BLaER1 treated with 17β-estradiol and CSF1 and Interleukin-3, amounts not matched to agents 10 nM and 100 nM (cell line): Measurements from ENCODE around the gene ECT2L.

Experiments used
- H3K27ac ChIP-seq, 11 experiments: shearing (Covaris generic); formaldehyde crosslinking; 2 replicates each; pipeline ENCODE4 v1.8.1; 2022
- H3K27me3 ChIP-seq, 11 experiments: shearing (Covaris generic); formaldehyde crosslinking; 2 replicates each; pipeline ENCODE4 v1.8.1; 2022
- H3K36me3 ChIP-seq, 11 experiments: shearing (Covaris generic); formaldehyde crosslinking; 2 replicates each; pipeline ENCODE4 v1.8.1; 2022
- H3K4me1 ChIP-seq, 10 experiments: shearing (Covaris generic); formaldehyde crosslinking; 2 replicates each; pipeline ENCODE4 v1.8.1; 2022
- H3K4me2 ChIP-seq, 11 experiments: shearing (Covaris generic); formaldehyde crosslinking; 2 replicates each; pipeline ENCODE4 v1.8.1; 2022
- H3K4me3 ChIP-seq, 10 experiments: shearing (Covaris generic); formaldehyde crosslinking; 2 replicates each; pipeline ENCODE4 v1.8.1; 2022
- H3K9ac ChIP-seq, 11 experiments: shearing (Covaris generic); formaldehyde crosslinking; 2 replicates each; pipeline ENCODE4 v1.8.1; 2022
- H3K9me3 ChIP-seq, 11 experiments: shearing (Covaris generic); formaldehyde crosslinking; replicated peaks in 1 of 11; 2 replicates each; pipeline ENCODE4 v1.8.1; 2022
- H4K20me1 ChIP-seq, 11 experiments: shearing (Covaris generic); formaldehyde crosslinking; 2 replicates each; pipeline ENCODE4 v1.8.1; 2022
- Cebpa-rat ChIP-seq, 11 experiments: shearing (Covaris generic); IDR thresholded peaks; 2 replicates each; pipeline ENCODE4 v1.8.1; 2022

Gene ECT2L

GRCh38 chr6:138837246-138837645 lies 41.4 kb downstream of the ECT2L start:
- TF ChIP-seq Cebpa-rat (IDR thresholded peaks at IDR 0.05) = no peak

DNA sequence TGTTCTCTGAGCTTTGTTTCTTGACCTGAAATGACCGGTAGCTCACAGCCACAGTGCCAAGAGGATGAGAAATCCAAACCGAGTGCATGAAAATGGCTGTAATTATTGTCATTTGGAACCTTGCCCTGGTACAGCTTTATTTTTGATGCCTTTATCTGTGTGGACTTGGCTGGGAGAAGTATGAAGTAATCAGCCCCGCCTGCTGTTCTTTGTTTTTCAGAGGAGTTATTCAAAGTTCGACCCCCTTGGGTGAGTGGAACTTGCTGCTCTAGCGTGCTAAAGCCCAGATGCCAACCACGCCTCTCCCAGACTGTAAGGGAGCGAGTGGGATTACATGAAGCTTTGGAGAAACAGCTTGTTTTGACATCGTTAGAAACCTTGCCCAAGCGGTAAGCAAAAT lies 48.3 kb downstream of the ECT2L start:
- no peaks in the 10 kb centered on the region for H3K27me3 ChIP-seq
- no peak for TF ChIP-seq Cebpa-rat (IDR thresholded peaks at IDR 0.05)
- no peaks in the 10 kb centered on the region for H4K20me1 ChIP-seq
- no peaks in the 10 kb centered on the region for H3K4me1 ChIP-seq
- H3K36me3 ChIP-seq = no peaks in the 10 kb centered on the region
- H3K4me3 ChIP-seq = no peak overlapping the region
- no peaks in the 10 kb centered on the region for H3K9me3 ChIP-seq
- H3K9ac ChIP-seq = no peak overlapping the region
- no peak overlapping the region for H3K27ac ChIP-seq
- no peak overlapping the region for H3K4me2 ChIP-seq

More at GRCh38 chr6:138837246-138837645, 41.4 kb downstream of the ECT2L start:
- H3K9me3 ChIP-seq = no peaks in the 10 kb centered on the region
- H3K4me1 ChIP-seq = peaks cover 0 to 5% (median 0%) of the 10 kb centered on the region in 10 experiments; a peak in 3 of 20 replicates
- no peak overlapping the region for H3K4me3 ChIP-seq
- H3K4me2 ChIP-seq = peak overlapping the region in 1 of 11 experiments; percentile 11; a peak in 1 of 22 replicates
- H3K9ac ChIP-seq = no peak overlapping the region
- no peaks in the 10 kb centered on the region for H3K36me3 ChIP-seq
- no peak overlapping the region for H3K27ac ChIP-seq
- H3K27me3 ChIP-seq = no peaks in the 10 kb centered on the region
- H4K20me1 ChIP-seq = no peaks in the 10 kb centered on the region

DNA sequence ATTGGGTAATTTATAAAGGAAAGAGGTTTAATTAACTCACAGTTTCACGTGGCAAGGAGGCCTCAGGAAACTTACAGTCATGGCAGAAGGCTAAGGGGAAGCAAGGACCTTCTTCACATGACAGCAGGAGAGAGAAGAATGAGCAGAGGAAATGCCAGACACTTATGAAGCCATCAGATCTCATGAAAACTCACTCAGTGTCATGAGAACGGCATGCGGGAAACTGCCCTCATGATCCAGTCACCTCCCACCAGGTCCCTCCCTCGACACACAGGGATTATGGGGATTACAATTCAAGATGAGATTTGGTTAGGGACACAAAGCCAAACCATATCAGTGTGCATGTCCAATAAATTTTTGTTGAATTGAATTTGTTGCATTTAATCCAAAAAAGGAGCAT lies 52.0 kb downstream of the ECT2L start:
- Histone ChIP-seq H3K4me3 (no peak overlapping the region), H4K20me1 (no peaks in the 10 kb centered on the region), H3K9ac (no peak overlapping the region), H3K9me3 (no peaks in the 10 kb centered on the region), H3K27ac (no peak overlapping the region), H3K36me3 (no peaks in the 10 kb centered on the region), H3K4me1 (no peaks in the 10 kb centered on the region), H3K4me2 (no peak overlapping the region), H3K27me3 (no peaks in the 10 kb centered on the region)
- no peak for TF ChIP-seq Cebpa-rat (IDR thresholded peaks at IDR 0.05)

DNA sequence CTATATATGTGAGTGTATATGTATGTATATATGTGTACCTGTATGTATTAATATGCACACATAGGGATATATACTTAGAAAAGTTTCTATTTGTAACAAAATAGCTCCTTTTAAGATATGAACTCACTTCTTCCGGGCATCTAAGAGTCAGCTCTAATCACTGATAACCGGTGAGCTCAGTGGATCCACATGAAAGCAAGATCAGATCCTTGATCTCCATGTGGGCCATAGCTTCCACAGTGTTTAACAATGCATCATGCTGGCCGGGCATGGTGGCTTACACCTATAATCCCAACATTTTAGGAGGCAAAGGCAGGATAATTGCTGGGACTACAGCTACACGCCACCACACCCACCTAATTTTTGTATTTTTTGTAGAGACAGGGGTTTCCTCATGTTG lies 52.6 kb downstream of the ECT2L start:
- H3K4me1 ChIP-seq = no peaks in the 10 kb centered on the region
- H3K27ac ChIP-seq = no peak overlapping the region
- H4K20me1 ChIP-seq = no peaks in the 10 kb centered on the region
- no peaks in the 10 kb centered on the region for H3K27me3 ChIP-seq
- H3K4me2 ChIP-seq = no peak overlapping the region
- no peak overlapping the region for H3K9ac ChIP-seq
- no peaks in the 10 kb centered on the region for H3K9me3 ChIP-seq
- TF ChIP-seq Cebpa-rat (IDR thresholded peaks at IDR 0.05) = no peak
- no peaks in the 10 kb centered on the region for H3K36me3 ChIP-seq
- no peak overlapping the region for H3K4me3 ChIP-seq

GRCh38 chr6:138849791-138850190 lies 53.9 kb downstream of the ECT2L start:
- TF ChIP-seq Cebpa-rat (IDR thresholded peaks at IDR 0.05) = no peak
- Histone ChIP-seq H3K4me3 (no peak overlapping the region), H4K20me1 (no peaks in the 10 kb centered on the region), H3K9ac (no peak overlapping the region), H3K27ac (no peak overlapping the region), H3K27me3 (no peaks in the 10 kb centered on the region), H3K36me3 (no peaks in the 10 kb centered on the region), H3K4me2 (no peak overlapping the region), H3K4me1 (no peaks in the 10 kb centered on the region), H3K9me3 (no peaks in the 10 kb centered on the region)

DNA sequence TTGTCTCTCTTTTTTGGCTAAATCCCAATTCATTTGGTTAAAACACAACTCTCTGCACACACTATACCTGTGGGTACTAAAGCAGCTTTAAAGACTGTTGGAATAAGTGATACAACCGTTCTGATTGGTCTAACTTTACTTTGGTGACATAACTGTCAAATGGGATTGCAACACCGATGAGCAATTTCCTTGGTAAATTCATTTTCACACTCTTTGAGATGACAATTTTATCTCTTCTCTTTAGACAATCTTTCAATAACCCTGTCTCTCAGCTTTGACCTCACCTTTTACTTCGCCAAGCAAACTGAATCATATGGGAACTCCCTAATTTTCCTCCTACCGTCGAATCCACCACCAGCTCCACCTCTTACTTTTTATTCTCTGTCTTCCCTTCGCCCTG lies 60.8 kb downstream of the ECT2L start:
- H3K4me1 ChIP-seq = no peaks in the 10 kb centered on the region
- no peak overlapping the region for H3K9ac ChIP-seq
- TF ChIP-seq Cebpa-rat (IDR thresholded peaks at IDR 0.05) = no peak
- H3K27ac ChIP-seq = no peak overlapping the region
- H3K27me3 ChIP-seq = no peaks in the 10 kb centered on the region
- H3K4me2 ChIP-seq = no peak overlapping the region
- H3K4me3 ChIP-seq = no peak overlapping the region
- H4K20me1 ChIP-seq = no peaks in the 10 kb centered on the region
- H3K36me3 ChIP-seq = no peaks in the 10 kb centered on the region
- H3K9me3 ChIP-seq = peaks cover 0 to 25% (median 0%) of the 10 kb centered on the region in 11 experiments; a peak in 5 of 22 replicates

GRCh38 chr6:138857775-138858174 lies 61.9 kb downstream of the ECT2L start:
- Histone ChIP-seq H3K9ac (no peak overlapping the region), H3K9me3 (peaks cover 0 to 25% (median 0%) of the 10 kb centered on the region in 11 experiments; a peak in 5 of 22 replicates), H3K4me3 (no peak overlapping the region), H3K36me3 (no peaks in the 10 kb centered on the region), H3K27me3 (no peaks in the 10 kb centered on the region), H3K27ac (no peak overlapping the region), H4K20me1 (no peaks in the 10 kb centered on the region), H3K4me1 (no peaks in the 10 kb centered on the region), H3K4me2 (no peak overlapping the region)
- no peak for TF ChIP-seq Cebpa-rat (IDR thresholded peaks at IDR 0.05)

GRCh38 chr6:138862456-138862855 lies 66.6 kb downstream of the ECT2L start:
- TF ChIP-seq Cebpa-rat (IDR thresholded peaks at IDR 0.05) = no peak

DNA sequence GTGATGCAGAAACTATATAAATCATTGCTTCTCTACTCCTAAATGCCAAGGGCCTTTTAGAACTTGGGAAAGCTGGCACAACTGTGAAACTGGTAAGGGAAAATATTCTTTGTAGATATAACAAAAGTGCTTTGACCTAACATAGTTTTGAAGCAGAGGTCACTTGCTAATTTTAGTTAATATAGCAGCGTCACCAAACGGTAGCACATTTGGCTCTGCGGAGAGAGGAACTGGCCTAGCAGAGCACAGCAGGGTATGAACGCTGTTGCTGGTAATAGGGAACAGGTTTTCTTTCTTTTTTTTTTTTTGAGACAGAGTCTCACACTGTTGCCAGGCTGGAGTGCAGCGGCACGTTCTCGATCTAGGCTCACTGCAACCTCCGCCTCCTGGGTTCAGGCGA lies 67.4 kb downstream of the ECT2L start:
- no peaks in the 10 kb centered on the region for H3K27me3 ChIP-seq
- no peak for TF ChIP-seq Cebpa-rat (IDR thresholded peaks at IDR 0.05)
- no peak overlapping the region for H3K4me2 ChIP-seq
- H3K36me3 ChIP-seq = no peaks in the 10 kb centered on the region
- H3K4me1 ChIP-seq = no peaks in the 10 kb centered on the region
- H3K9me3 ChIP-seq = peaks cover 0 to 11% (median 0%) of the 10 kb centered on the region in 11 experiments; a peak in 3 of 22 replicates
- H3K4me3 ChIP-seq = no peak overlapping the region
- H3K9ac ChIP-seq = no peak overlapping the region
- no peaks in the 10 kb centered on the region for H4K20me1 ChIP-seq
- no peak overlapping the region for H3K27ac ChIP-seq

More at GRCh38 chr6:138862456-138862855, 66.6 kb downstream of the ECT2L start:
- Histone ChIP-seq H3K27me3 (no peaks in the 10 kb centered on the region), H3K9me3 (peaks cover 0 to 20% (median 0%) of the 10 kb centered on the region in 11 experiments; a peak in 5 of 22 replicates), H3K9ac (no peak overlapping the region), H3K27ac (no peak overlapping the region), H3K4me2 (no peak overlapping the region), H3K4me3 (no peak overlapping the region), H3K4me1 (no peaks in the 10 kb centered on the region), H4K20me1 (no peaks in the 10 kb centered on the region), H3K36me3 (no peaks in the 10 kb centered on the region)

DNA sequence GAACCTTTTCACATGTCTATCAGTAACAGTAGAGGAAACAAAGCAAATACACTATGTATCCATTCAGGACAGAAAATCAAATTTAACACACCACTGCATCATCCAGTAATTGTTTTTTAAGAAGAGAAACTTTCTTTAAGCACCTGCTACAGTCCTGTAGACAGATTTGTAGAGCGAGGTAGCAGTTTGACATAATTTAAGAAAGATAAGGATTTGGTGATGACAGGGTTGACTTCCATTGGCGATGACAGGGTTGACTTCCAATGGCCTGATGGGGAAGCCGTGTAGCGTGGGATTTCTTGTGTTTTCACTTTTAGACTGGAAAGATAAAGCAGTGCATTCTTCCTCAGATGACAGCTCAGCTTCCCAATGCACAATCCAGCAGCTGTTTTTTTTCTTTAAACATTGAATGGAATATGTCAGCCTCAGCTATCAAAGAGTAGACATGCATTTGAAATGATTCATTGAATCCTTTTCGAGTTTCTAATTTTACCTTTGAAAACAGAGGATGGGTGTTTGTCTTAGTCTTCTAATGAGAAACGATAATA lies 68.5 kb downstream of the ECT2L start:
- no peak overlapping the region for H3K4me3 ChIP-seq
- H3K36me3 ChIP-seq = no peaks in the 10 kb centered on the region
- H3K9me3 ChIP-seq = peaks cover 0 to 4% (median 0%) of the 10 kb centered on the region in 11 experiments; a peak in 1 of 22 replicates
- H3K27ac ChIP-seq = no peak overlapping the region
- H4K20me1 ChIP-seq = no peaks in the 10 kb centered on the region
- H3K4me1 ChIP-seq = no peaks in the 10 kb centered on the region
- no peak overlapping the region for H3K9ac ChIP-seq
- no peak overlapping the region for H3K4me2 ChIP-seq
- H3K27me3 ChIP-seq = no peaks in the 10 kb centered on the region
- TF ChIP-seq Cebpa-rat (IDR thresholded peaks at IDR 0.05) = no peak
